Fibroblast of the conjunctiva (primary cell): Measurements from ENCODE around the gene DCD.
"Not testable (repeated sequence)": the region's sequence is repeated elsewhere in the genome, so short reads cannot be mapped to it uniquely, and the experiment has no call there.

Experiments used
- DNase-seq: peaks from one replicate; pipeline ENCODE4 v3.0.0-alpha.2; 2010; ENCODE audit warnings: low read depth

DCD gene

GRCh38 chr12:54648265-54648664 is at the start of gene DCD:
Gene DCD, minus strand, starts transcription at chr12:54648365. Its CDS starts 62 bp downstream, at chr12:54648303.
- DNase-seq, result no peak

- no peak for DNase-seq
Observed at GRCh38 chr12:54697851-54698250, 49.7 kb upstream of the DCD start.

DNA sequence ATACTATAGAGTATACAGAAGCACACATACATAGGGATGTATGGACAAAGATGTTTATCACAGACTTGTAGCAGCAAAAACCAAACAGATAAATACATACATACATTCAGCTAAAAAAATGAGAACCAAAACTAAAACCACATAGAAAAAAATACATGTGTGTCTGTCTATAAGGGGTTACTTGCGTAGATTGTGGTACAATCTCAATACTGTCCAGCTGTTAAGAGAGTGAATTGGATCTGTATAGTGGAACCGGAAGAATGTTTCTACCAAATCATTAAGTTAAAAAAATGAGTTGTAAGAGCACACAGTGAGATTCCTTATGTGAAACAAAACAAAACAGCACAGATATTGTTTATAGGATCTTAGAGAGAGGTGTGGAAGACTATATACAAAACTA is 44.2 kb upstream of the DCD start:
- DNase-seq, result no peak

GRCh38 chr12:54689984-54690383 is 41.8 kb upstream of the DCD start:
- no peak for DNase-seq

GRCh38 chr12:54689034-54689372 is 40.8 kb upstream of the DCD start:
- DNase-seq, result no peak

GRCh38 chr12:54688309-54689033 is 40.3 kb upstream of the DCD start:
- DNase-seq, result no peak

GRCh38 chr12:54684636-54685630 is 36.8 kb upstream of the DCD start:
- DNase-seq, result no peak

DNA sequence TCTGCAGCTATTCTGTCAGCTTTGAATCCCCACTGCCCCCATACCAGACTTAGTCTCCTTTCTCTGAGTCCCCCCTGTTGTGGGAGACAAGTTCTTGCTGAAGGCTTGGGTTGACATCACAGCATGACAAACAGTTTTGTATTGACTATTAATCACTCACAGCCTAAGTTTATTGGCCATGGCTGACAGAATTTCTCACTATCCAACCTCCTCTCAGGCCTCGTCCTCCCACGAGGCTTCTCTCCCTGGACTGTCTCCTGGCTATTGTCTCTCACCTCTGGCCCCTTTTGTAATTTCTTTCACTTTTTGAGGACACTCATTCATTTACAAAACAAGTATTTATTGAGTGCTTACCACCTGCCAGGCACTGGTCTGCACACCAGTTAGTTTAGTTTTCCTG is 35.2 kb upstream of the DCD start:
- DNase-seq, result no peak

DNA sequence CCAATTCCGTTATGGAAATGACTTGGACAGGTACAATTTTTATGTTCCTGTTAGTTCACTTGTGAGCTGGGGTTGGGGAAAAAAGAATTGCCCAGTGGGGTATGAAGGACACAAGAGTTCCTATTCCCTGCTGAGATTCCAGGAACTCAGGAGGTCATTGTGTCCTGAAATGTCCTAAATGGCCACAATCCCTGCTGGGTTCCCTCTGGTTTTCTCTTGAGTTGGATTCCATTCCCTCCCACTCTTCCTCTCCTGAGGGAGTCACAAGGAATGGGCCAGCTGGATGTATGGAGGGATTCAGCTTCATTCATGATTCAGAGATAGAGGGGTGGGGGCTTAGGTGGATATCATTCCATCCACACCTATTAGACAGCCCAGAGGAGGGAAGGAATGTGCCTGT is 34.5 kb upstream of the DCD start:
- no peak for DNase-seq

GRCh38 chr12:54680374-54680773 is 32.2 kb upstream of the DCD start:
- no peak for DNase-seq

DNA sequence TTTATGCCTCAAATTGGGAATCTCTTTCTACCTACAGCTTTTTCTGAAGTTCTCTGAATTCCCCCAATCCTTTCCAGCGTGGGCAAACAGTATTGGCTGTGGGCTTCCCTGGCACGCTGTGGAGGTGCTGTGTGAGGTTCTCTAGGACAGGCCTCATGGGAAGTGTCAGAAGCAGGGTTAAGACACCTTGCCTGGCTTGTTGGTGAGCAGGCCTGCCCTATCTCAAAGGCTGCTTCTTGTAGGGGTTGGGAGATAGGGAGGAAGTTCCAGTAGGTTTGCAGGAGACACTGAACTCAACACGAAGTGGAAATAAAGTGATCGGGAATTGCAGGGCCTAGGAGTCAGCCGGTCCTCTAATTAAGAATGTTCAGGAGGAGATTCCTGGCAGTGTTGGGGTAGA is 30.0 kb upstream of the DCD start:
- DNase-seq, result no peak

DNA sequence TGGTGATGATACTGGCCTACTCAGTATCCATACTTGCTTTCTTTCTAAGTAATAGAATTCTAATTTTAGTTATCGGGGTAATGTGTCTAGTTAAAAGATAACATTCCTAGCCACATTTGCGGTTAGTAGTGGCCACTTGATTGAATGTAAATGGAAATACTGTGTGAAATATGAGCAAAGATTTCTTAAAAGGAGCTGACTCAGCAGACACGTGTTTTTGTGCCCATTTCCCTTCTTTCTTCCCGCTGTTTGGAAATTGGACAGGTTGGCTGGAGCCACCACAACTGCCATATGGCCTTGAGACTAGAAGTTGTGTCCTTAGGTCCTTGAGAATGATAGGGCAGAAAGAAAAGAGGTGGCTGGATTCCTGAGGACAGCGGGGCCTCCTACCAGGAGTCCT is 19.8 kb upstream of the DCD start:
- no peak for DNase-seq

DNA sequence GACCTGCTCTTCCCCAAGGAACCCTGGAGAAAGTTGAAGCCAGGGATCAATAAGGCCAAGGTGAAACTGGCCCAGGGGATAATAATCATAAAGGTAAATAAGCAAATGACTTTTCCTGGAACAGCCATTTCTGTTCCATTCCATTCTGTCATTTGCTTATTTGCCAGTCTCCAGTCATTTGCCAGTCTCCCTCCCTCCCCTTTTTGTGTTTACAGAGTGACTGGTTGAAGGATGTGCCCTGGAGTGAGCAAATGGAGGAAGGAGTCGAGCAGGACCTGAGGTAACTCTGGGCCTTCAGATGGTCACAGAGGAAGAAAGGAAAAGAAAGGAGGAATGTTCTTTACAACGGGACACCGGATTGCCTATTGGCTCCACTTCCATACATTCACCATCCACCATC is 17.8 kb upstream of the DCD start:
- DNase-seq, result no peak

DNA sequence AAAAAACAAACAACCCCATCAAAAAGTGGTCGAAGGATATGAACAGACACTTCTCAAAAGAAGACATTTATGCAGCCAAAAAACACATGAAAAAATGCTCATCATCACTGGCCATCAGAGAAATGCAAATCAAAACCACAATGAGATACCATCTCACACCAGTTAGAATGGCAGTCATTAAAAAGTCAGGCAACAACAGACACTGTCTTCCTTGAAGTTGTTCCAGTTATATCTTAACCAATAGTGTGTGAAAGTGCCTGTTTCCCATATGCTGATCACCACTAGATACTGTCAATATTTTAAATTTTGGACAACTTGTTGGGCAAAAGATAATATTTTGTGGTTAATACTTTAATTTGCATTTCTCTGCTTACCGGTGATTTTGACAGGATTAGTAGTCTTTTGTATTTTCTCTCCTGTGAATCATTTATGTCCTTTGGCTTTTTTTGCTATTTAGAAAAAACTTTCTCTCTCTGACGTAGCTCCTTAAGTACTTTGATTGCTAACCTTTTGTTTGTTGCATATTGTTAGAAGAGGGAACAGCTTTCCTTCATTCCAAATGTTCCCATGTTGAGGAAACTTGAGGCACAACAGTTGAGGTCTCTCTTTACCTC is 17.0 kb upstream of the DCD start:
- not testable (repeated sequence) for DNase-seq

DNA sequence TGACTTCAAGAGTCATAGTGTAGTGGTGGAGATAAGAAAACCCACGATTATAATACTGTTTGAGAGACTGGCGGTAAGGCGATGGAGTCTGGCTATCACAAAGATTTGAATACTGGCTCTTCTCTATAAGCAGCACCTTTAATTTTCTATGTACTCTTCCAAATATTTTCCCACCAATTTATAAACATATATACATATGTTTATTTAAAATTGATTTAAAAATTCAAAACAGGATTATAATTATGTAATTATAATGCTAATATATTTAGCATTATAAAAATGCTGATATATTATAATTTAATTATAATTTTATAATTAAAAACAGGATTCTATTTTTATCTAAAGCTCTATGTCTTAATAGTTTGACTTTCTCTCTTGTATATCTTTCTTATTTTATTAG is 15.4 kb upstream of the DCD start:
- DNase-seq, result no peak

GRCh38 chr12:54662026-54662425 is 13.9 kb upstream of the DCD start:
- DNase-seq, result no peak

DNA sequence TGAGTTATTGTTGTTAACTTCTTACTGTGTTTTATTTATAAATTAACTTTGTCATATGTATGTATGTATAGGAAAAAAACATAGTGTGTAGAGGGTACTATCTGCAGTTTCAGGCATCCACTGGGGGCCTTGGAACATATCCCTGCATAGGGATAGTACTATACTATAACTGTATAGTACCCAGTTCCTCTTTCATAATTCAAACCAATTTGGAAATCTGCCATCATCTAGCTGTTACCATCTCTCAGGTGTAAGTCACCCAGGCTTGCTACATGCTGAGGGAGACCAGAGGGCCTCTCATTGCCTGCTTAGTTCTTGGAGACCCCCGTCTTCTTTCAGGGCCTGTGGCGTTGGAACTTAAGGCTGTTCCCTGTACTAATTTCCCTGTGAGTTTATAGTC is 12.9 kb upstream of the DCD start:
- no peak for DNase-seq

DNA sequence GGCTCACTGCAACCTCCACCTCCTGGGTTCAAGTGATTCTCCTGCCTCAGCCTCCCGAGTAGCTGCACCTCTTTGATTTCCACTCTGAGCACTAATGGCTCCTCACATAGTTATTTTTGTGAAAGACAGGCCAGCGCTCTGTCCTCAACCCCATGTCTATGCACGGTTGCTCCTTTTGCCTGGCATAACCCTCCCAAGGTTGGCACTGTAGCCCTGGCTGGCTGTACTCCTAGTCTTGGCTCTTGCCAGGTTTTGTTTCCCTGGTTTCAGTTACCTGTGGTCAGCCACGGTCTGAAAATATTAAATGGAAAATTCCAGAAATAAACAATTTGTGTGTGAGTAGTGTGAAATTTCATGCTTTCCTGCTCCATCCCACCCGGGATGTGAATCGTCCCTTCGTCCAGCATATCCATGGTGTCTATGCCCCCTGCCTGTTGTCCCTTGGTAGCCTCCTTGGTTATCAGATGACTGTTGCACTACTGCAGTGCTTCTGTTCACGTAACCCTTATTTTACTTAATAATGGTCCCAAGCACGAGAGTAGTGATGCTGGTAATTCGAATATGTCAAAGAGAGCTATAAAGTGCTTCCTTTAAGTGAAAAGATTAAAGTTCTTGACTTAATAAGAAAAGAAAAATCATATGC is 12.3 kb upstream of the DCD start:
- DNase-seq, result no peak

DNA sequence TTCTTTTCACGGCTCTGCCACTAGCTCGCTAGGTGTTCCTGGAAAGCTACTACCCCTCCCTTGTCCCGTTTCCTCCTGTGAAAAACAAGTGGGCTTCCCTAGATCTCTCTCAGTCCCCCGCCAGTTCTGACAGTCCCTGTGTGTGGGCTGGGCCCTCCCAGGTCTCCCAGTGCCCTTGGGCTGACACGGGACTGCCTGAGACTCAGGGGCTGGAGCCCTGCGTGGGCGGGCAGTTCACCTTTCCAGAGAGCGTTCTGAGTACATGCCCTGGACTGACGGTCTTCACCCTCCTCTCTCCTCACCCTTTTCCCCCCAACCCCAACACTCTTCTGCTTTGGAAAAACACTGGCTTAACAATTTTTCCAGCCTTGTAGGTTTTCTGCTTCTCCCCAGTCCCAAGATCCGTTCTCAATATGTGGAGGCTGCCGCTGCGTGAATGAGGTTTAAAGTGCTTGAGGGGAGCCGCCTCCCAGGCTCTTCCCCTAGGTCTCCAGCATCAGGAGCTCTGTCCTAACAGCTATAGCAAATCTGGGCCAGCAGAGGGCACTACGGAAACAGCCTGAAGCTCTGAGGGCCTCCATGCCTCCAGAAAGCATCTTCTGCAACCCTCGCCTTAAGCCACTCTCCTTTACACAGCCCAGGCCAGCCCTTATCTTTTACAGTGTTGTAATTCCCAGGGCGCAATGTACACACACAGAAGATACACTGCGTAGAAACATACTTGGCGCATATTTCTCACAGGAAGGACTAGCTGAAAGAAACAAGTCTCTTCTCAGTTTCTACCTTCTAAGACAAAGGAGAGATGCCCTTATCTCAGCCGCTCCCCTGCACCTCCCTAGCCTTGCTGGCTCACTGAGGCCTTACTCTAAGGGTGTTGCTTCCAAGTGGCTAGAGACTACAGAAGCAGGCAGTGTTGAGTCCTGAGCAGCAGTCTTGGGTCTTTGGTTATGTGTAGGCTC is 10.4 kb upstream of the DCD start:
- DNase-seq, result no peak

GRCh38 chr12:54657105-54657607 is 9.0 kb upstream of the DCD start:
- DNase-seq, result no peak

GRCh38 chr12:54654926-54655325 is 6.8 kb upstream of the DCD start:
- no peak for DNase-seq
